Measurements from ENCODE around the gene CD99L2. TPM values are rescaled to one million over a fixed set of nuclear protein-coding genes. Genes with fewer than 3 reads are reported as not detected.

Gene CD99L2
- total and polyA plus RNA-seq, 10 of the 15 experiments (the other 5 are each of a cell fraction or from before 2014, with no cell fraction given), result 1.1 to 22.9 (median 13.0) TPM

DNA sequence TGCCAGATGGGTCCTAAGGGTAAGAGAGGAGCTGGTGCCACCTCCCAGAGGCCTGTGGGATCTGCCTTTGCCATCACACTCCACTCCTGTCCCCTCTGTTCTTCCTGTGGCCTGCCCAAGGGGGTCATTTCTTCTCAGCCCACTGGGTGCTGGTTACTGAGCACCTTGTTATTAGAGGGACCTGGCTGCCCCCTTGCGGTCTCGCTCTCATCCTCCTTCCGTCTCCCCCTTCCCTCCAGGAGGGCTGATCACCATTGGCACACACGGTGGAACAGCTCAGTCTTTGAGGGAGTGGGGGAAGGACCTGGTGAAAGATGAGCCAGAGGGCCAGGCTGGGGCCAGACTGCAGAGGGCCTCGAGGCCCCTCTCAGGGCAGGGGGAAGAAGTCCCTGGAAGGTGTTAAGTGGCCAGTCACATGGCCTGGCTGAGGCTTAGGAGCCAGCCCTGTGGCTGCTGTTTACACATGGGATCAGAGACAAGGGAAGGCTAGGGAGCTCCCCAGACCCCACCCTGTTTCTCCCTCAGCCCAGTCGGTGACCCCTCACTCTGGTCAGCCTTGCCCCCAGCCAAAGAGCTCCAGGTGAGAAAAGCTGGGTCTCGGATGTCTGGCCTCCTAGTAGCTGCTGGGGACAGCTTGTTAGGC is 137.2 kb downstream of the CD99L2 start (continued):
- TF ChIP-seq, protein P1, sequence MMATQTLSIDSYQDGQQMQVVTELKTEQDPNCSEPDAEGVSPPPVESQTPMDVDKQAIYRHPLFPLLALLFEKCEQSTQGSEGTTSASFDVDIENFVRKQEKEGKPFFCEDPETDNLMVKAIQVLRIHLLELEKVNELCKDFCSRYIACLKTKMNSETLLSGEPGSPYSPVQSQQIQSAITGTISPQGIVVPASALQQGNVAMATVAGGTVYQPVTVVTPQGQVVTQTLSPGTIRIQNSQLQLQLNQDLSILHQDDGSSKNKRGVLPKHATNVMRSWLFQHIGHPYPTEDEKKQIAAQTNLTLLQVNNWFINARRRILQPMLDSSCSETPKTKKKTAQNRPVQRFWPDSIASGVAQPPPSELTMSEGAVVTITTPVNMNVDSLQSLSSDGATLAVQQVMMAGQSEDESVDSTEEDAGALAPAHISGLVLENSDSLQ (IDR thresholded peaks at IDR 0.05), result no peak
- TF ChIP-seq NBN (IDR thresholded peaks at IDR 0.05) (no peak), TCF12 (IDR thresholded peaks at IDR 0.05; ENCODE audit: low read depth, low read length) (no peak), ZNF384 (IDR thresholded peaks at IDR 0.05; ENCODE audit: borderline replicate concordance, low read depth, low read length) (no peak)
- TF ChIP-seq, protein P2, sequence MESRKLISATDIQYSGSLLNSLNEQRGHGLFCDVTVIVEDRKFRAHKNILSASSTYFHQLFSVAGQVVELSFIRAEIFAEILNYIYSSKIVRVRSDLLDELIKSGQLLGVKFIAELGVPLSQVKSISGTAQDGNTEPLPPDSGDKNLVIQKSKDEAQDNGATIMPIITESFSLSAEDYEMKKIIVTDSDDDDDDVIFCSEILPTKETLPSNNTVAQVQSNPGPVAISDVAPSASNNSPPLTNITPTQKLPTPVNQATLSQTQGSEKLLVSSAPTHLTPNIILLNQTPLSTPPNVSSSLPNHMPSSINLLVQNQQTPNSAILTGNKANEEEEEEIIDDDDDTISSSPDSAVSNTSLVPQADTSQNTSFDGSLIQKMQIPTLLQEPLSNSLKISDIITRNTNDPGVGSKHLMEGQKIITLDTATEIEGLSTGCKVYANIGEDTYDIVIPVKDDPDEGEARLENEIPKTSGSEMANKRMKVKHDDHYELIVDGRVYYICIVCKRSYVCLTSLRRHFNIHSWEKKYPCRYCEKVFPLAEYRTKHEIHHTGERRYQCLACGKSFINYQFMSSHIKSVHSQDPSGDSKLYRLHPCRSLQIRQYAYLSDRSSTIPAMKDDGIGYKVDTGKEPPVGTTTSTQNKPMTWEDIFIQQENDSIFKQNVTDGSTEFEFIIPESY (IDR thresholded peaks at IDR 0.05), result no peak

DNA sequence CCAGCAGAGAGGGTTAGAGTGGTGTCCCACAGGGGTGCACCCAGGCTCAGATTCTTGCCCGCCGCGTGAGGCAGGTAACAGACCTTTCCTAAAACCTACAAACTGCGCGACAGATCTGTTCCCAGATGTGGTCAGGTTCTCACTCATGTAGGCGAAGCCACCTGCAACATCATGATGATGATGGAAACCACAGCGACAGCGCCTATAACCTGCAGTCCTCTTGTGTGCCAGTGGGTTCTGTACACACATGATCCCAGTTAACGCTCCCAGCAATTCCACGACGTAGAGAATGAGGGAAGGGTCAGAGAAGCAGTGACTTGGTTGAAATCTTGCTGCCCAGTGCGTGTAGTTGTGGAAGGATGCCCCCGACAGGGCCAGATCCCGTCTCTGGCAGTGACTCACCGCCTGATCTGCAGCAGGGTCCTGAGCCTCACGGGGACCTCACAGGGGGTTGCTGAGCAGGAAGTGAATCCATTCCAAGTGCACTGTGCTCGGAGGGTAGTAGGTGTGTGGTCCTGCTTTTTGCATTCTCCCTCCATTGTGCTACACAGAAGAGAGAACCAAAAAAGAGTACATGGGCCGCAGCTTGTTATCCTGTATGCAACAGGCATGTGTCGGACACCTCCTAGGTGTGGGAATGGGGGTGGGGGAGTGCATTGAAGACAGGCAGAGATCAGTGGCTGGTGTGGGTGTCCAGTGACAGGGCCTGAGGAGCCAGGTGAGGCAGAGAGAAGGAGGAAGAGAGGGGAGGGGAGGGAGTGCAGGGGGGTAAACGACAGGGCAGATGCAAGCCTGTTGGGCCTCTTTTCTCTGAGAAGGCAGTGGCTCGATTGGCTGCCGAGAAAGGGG is 138.7 kb downstream of the CD99L2 start:
- H3K4me1 ChIP-seq (ENCODE audit: control insufficient read depth, insufficient read depth, low read length), result no peaks in the 10 kb centered on the region
- no peaks in the 10 kb centered on the region for H3K79me2 ChIP-seq (ENCODE audit: control insufficient read depth, insufficient read depth, low read length)
- no TSS peak for BruUV-seq (replicated peaks)
- no peaks in the 10 kb centered on the region for H3K27me3 ChIP-seq (replicated peaks in 1 of 2; ENCODE audit: control insufficient read depth in 2 of 2, insufficient read depth in 2 of 2, low read length in 1 of 2)
- ChIA-PET SMC1A (ENCODE audit: uncharacterized antibody, unreplicated experiment) (no interaction called here), RAD21 (ENCODE audit: unreplicated experiment) (no interaction called here), CTCF (no interaction called here), POLR2A (no interaction called here)
- peaks cover 0 to 3% of the 10 kb centered on the region in 2 experiments; a peak in 2 of 4 replicates for H3K36me3 ChIP-seq (ENCODE audit: control insufficient read depth in 2 of 2, insufficient read depth in 2 of 2, low read length in 1 of 2)
- intact Hi-C loops (cut with micrococcal nuclease; ENCODE audit: unreplicated experiment), result no loop called here
- H4K20me1 ChIP-seq (ENCODE audit: control insufficient read depth, insufficient read depth), result no peaks in the 10 kb centered on the region
- WGBS (ENCODE audit: insufficient coverage, insufficient replicate concordance, low lambda C conversion rate, missing lambda C conversion rate), result 85% methylated on average over 21 of the region's 22 CpGs
- no peak overlapping the region for H3K27ac ChIP-seq (ENCODE audit: control insufficient read depth, insufficient read depth)
- no peak overlapping the region for H2AFZ ChIP-seq (ENCODE audit: control insufficient read depth, low read depth, low read length)
- ATAC-seq (no peak), DNase-seq (ENCODE audit: low read depth, low spot score) (no peak), FAIRE-seq (no peak)
- H3K4me2 ChIP-seq (ENCODE audit: control insufficient read depth, insufficient read depth), result no peak overlapping the region
- H3K9ac ChIP-seq (ENCODE audit: control insufficient read depth, insufficient read depth, low read length), result no peak overlapping the region
- H3K4me3 ChIP-seq, result no peak overlapping the region
- in situ Hi-C loops (cut with MboI), result loop anchor here (25.0 kb wide), 1 partner anchor 928 kb away; the partner anchor contains the start of gene PRRG3
- no peaks in the 10 kb centered on the region for H3K9me3 ChIP-seq (replicated peaks; ENCODE audit: control insufficient read depth, insufficient read depth, low read length)
- no peak for TF ChIP-seq EGR1 (IDR thresholded peaks at IDR 0.05; ENCODE audit: borderline replicate concordance in 1 of 2, low read depth in 2 of 2, low read length in 2 of 2)
- TF ChIP-seq ZBED1 (IDR thresholded peaks at IDR 0.05; ENCODE audit: borderline replicate concordance), result no peak
- TF ChIP-seq, protein P3, sequence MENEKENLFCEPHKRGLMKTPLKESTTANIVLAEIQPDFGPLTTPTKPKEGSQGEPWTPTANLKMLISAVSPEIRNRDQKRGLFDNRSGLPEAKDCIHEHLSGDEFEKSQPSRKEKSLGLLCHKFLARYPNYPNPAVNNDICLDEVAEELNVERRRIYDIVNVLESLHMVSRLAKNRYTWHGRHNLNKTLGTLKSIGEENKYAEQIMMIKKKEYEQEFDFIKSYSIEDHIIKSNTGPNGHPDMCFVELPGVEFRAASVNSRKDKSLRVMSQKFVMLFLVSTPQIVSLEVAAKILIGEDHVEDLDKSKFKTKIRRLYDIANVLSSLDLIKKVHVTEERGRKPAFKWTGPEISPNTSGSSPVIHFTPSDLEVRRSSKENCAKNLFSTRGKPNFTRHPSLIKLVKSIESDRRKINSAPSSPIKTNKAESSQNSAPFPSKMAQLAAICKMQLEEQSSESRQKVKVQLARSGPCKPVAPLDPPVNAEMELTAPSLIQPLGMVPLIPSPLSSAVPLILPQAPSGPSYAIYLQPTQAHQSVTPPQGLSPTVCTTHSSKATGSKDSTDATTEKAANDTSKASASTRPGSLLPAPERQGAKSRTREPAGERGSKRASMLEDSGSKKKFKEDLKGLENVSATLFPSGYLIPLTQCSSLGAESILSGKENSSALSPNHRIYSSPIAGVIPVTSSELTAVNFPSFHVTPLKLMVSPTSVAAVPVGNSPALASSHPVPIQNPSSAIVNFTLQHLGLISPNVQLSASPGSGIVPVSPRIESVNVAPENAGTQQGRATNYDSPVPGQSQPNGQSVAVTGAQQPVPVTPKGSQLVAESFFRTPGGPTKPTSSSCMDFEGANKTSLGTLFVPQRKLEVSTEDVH (IDR thresholded peaks at IDR 0.05; ENCODE audit: low read depth, partially characterized antibody), result no peak
- TF ChIP-seq, protein P4, sequence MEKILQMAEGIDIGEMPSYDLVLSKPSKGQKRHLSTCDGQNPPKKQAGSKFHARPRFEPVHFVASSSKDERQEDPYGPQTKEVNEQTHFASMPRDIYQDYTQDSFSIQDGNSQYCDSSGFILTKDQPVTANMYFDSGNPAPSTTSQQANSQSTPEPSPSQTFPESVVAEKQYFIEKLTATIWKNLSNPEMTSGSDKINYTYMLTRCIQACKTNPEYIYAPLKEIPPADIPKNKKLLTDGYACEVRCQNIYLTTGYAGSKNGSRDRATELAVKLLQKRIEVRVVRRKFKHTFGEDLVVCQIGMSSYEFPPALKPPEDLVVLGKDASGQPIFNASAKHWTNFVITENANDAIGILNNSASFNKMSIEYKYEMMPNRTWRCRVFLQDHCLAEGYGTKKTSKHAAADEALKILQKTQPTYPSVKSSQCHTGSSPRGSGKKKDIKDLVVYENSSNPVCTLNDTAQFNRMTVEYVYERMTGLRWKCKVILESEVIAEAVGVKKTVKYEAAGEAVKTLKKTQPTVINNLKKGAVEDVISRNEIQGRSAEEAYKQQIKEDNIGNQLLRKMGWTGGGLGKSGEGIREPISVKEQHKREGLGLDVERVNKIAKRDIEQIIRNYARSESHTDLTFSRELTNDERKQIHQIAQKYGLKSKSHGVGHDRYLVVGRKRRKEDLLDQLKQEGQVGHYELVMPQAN (conservative IDR thresholded peaks at IDR 0.05), result no peak
- no peak for TF ChIP-seq TCF3 (IDR thresholded peaks at IDR 0.05; ENCODE audit: borderline replicate concordance, insufficient read depth, low read depth, low read length)

Data from GM12878 (cell line).